Breast epithelium (tissue), 3 donors: ENCODE data around the gene LIMD2.

Experiments used
- POLR2A ChIP-seq: fragments of 450-650 bp; IDR thresholded peaks from one replicate; pipeline ENCODE4 v1.6.1; 2016; ENCODE audit warnings: antibody characterized with exemption, mild to moderate bottlenecking, moderate library complexity
- TF ChIP-seq, protein P1 (sequence below), 3 donors: fragments of 450-650 bp; IDR thresholded peaks; one replicate each; pipeline ENCODE4 v1.5.1; 2016 to 2017; ENCODE audit warnings: antibody characterized with exemption in 3 of 3, mild to moderate bottlenecking in 3 of 3, moderate library complexity in 3 of 3

DNA sequence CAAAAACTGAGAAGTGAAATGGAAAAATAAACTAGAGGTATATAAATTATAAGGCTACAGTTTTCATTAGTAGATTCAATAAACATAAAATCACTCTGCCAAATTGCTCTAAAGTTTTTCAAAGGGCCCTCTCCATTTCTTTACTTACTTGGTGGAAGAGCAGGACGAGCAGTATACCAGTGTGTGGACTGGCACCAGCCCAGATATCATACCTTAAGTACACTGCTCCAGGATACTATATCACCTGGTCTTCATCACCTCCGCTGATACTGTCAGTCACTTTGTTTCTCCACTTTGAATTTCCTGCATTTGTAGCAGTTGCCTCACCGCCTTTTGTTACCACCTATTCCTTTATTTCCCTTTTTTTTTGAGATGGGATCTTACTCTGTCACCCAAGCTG is 40.1 kb downstream of the LIMD2 start:
- no peak for TF ChIP-seq POLR2A
- TF ChIP-seq, protein P1, sequence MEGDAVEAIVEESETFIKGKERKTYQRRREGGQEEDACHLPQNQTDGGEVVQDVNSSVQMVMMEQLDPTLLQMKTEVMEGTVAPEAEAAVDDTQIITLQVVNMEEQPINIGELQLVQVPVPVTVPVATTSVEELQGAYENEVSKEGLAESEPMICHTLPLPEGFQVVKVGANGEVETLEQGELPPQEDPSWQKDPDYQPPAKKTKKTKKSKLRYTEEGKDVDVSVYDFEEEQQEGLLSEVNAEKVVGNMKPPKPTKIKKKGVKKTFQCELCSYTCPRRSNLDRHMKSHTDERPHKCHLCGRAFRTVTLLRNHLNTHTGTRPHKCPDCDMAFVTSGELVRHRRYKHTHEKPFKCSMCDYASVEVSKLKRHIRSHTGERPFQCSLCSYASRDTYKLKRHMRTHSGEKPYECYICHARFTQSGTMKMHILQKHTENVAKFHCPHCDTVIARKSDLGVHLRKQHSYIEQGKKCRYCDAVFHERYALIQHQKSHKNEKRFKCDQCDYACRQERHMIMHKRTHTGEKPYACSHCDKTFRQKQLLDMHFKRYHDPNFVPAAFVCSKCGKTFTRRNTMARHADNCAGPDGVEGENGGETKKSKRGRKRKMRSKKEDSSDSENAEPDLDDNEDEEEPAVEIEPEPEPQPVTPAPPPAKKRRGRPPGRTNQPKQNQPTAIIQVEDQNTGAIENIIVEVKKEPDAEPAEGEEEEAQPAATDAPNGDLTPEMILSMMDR (IDR thresholded peaks at IDR 0.05), result no peak
